Hepatocyte (in vitro differentiated cells): ENCODE measurements around the gene PPM1H. TPM values are rescaled to one million over a fixed set of nuclear protein-coding genes. Genes with fewer than 3 reads are reported as not detected.

Source experiments
- DNase-seq: peaks from one replicate; pipeline ENCODE4 v3.0.0-alpha.2; 2016; ENCODE audit warnings: low spot score
- H2AFZ ChIP-seq: fragments of 200-600 bp; sonication (generic); 2 replicates; pipeline ENCODE4 v1.6.0; 2016; ENCODE audit warnings: antibody characterized with exemption, mild to moderate bottlenecking
- H3K27ac ChIP-seq: fragments of 200-600 bp; sonication (generic); 2 replicates; pipeline ENCODE4 v1.5.1; 2016; ENCODE audit warnings: mild to moderate bottlenecking
- H3K27me3 ChIP-seq: fragments of 200-600 bp; sonication (generic); 2 replicates; pipeline ENCODE4 v1.6.1; 2016
- H3K36me3 ChIP-seq: fragments of 200-600 bp; sonication (generic); replicated peaks from 2 replicates; pipeline ENCODE4 v1.5.1; 2016; ENCODE audit warnings: low read depth; ENCODE audit not compliant: insufficient read depth
- H3K4me1 ChIP-seq: fragments of 200-600 bp; sonication (generic); 2 replicates; pipeline ENCODE4 v1.5.1; 2016; ENCODE audit warnings: mild to moderate bottlenecking, moderate library complexity; ENCODE audit not compliant: insufficient read depth
- H3K4me2 ChIP-seq: fragments of 200-600 bp; sonication (generic); 2 replicates; pipeline ENCODE4 v1.6.0; 2016
- H3K4me3 ChIP-seq: fragments of 200-600 bp; sonication (generic); 2 replicates; pipeline ENCODE4 v1.5.1; 2016; ENCODE audit warnings: mild to moderate bottlenecking
- H3K79me2 ChIP-seq: fragments of 200-600 bp; sonication (generic); 2 replicates; pipeline ENCODE4 v1.6.0; 2017; ENCODE audit warnings: mild to moderate bottlenecking
- H3K9me2 ChIP-seq: fragments of 200-600 bp; sonication (generic); replicated peaks from 2 replicates; pipeline ENCODE4 v1.6.0; 2017; ENCODE audit warnings: mild to moderate bottlenecking; ENCODE audit not compliant: insufficient read depth
- H3K9me3 ChIP-seq: fragments of 200-600 bp; sonication (generic); 2 replicates; pipeline ENCODE4 v1.5.1; 2016; ENCODE audit warnings: low read depth, mild to moderate bottlenecking
- H4K20me1 ChIP-seq: fragments of 200-600 bp; sonication (generic); 2 replicates; pipeline ENCODE4 v1.6.0; 2016; ENCODE audit warnings: mild to moderate bottlenecking; ENCODE audit not compliant: insufficient read depth, poor library complexity, severe bottlenecking
- CTCF ChIP-seq: fragments of 200-600 bp; sonication (generic); IDR thresholded peaks from 2 replicates; pipeline ENCODE4 v1.5.1; 2016; ENCODE audit warnings: antibody characterized with exemption, mild to moderate bottlenecking; ENCODE audit not compliant: poor library complexity
- EZH2 ChIP-seq: fragments of 200-600 bp; sonication (generic); IDR thresholded peaks from 2 replicates; pipeline ENCODE4 v1.6.1; 2016; ENCODE audit warnings: antibody characterized with exemption, mild to moderate bottlenecking, borderline replicate concordance
- EZH2phosphoT487 ChIP-seq: fragments of 200-600 bp; sonication (generic); IDR thresholded peaks from one replicate; pipeline ENCODE4 v1.6.1; 2018; ENCODE audit warnings: antibody characterized with exemption, mild to moderate bottlenecking, low read depth, moderate library complexity; ENCODE audit not compliant: unreplicated experiment, severe bottlenecking
- WGBS: methylation state at CpG from one replicate; pipeline ENCODE4 v1.1.6; 2016; ENCODE audit warnings: low lambda C conversion rate; ENCODE audit errors: missing lambda C conversion rate; 5-methylcytosine and 5-hydroxymethylcytosine counted together
- polyA plus RNA-seq: library from polyadenylated mRNA; unstranded; fragments of >200 nt; fragmentation: Nextera tagmentation; extraction: Ambion mirVana; gene quantifications from 2 replicates; pipeline ENCODE4 v1.2.1, GENCODE V29; 2016
- total RNA-seq: library from RNA; depleted of rRNA; stranded (reverse); fragments of >200 nt; gene quantifications from 2 replicates; pipeline ENCODE4 v1.2.3, GENCODE V29; 2014

Gene PPM1H
- total and polyA plus RNA-seq, 2 experiments from 2014 or later: 9.2 to 21.8 TPM

GRCh38 chr12:62602255-62603060 is 332.5 kb downstream of the PPM1H start:
- no peaks in the 10 kb centered on the region for H3K9me3 ChIP-seq
- peak overlapping the region; percentile 83 for H3K4me2 ChIP-seq
- H3K36me3 ChIP-seq: no peaks in the 10 kb centered on the region
- under 1% methylated on average over 65 of the region's 66 CpGs for WGBS
- no peaks in the 10 kb centered on the region for H3K9me2 ChIP-seq
- H3K4me1 ChIP-seq: peaks cover 7% of the 10 kb centered on the region
- H3K79me2 ChIP-seq: peaks cover 39% of the 10 kb centered on the region
- H3K4me3 ChIP-seq: peak overlapping the region; percentile 70
- no peaks in the 10 kb centered on the region for H4K20me1 ChIP-seq
- peak overlapping the region; percentile 100 for H3K27ac ChIP-seq
- DNase-seq: peak; percentile 93
- no peaks in the 10 kb centered on the region for H3K27me3 ChIP-seq
- peak overlapping the region; percentile 74 for H2AFZ ChIP-seq
- TF ChIP-seq EZH2: no peak
- no peak for TF ChIP-seq CTCF
- no peak for TF ChIP-seq EZH2phosphoT487

- peak overlapping the region; percentile 100 for H3K27ac ChIP-seq
These were observed 333.2 kb downstream of the PPM1H start for GRCh38 chr12:62601765-62602164.

GRCh38 chr12:62599854-62600437 is 335.0 kb downstream of the PPM1H start:
- no peak for DNase-seq

More at GRCh38 chr12:62601765-62602164, 333.2 kb downstream of the PPM1H start:
- Histone ChIP-seq H3K4me3 (peak overlapping the region; percentile 70), H3K9me3 (no peaks in the 10 kb centered on the region), H3K79me2 (peaks cover 32% of the 10 kb centered on the region), H3K36me3 (no peaks in the 10 kb centered on the region), H3K4me1 (peaks cover 7% of the 10 kb centered on the region), H3K4me2 (peak overlapping the region; percentile 83), H2AFZ (peak overlapping the region; percentile 74), H3K9me2 (no peaks in the 10 kb centered on the region), H3K27me3 (no peaks in the 10 kb centered on the region), H4K20me1 (no peaks in the 10 kb centered on the region)
- no peak for TF ChIP-seq CTCF
- no peak for TF ChIP-seq EZH2
- no peak for TF ChIP-seq EZH2phosphoT487
- no peak for DNase-seq
- 41% methylated on average over 2 of the region's 2 CpGs for WGBS

GRCh38 chr12:62598846-62599245 is 336.1 kb downstream of the PPM1H start:
- H3K27ac ChIP-seq: no peak overlapping the region

More at GRCh38 chr12:62599854-62600437, 335.0 kb downstream of the PPM1H start:
- no peak for TF ChIP-seq EZH2phosphoT487
- H3K36me3 ChIP-seq: no peaks in the 10 kb centered on the region
- H4K20me1 ChIP-seq: no peaks in the 10 kb centered on the region
- H3K79me2 ChIP-seq: peaks cover 14% of the 10 kb centered on the region
- no peak overlapping the region for H3K4me2 ChIP-seq
- no peaks in the 10 kb centered on the region for H3K9me3 ChIP-seq
- H3K4me1 ChIP-seq: peaks cover 7% of the 10 kb centered on the region
- no peak overlapping the region for H3K27ac ChIP-seq
- no peak overlapping the region for H3K4me3 ChIP-seq
- H2AFZ ChIP-seq: no peak overlapping the region
- no peaks in the 10 kb centered on the region for H3K27me3 ChIP-seq
- WGBS: 88% methylated on average over 5 of the region's 5 CpGs
- no peaks in the 10 kb centered on the region for H3K9me2 ChIP-seq

More at GRCh38 chr12:62598846-62599245, 336.1 kb downstream of the PPM1H start:
- no peak overlapping the region for H3K4me2 ChIP-seq
- DNase-seq: no peak
- H3K79me2 ChIP-seq: peaks cover 3% of the 10 kb centered on the region
- peaks cover 7% of the 10 kb centered on the region for H3K4me1 ChIP-seq
- no peaks in the 10 kb centered on the region for H3K36me3 ChIP-seq
- H3K9me2 ChIP-seq: no peaks in the 10 kb centered on the region
- no peaks in the 10 kb centered on the region for H4K20me1 ChIP-seq
- H3K27me3 ChIP-seq: no peaks in the 10 kb centered on the region
- H3K9me3 ChIP-seq: no peaks in the 10 kb centered on the region
- 62% methylated on average over 3 of the region's 3 CpGs for WGBS
- TF ChIP-seq EZH2phosphoT487 (no peak), EZH2 (no peak), CTCF (no peak)
- H2AFZ ChIP-seq: no peak overlapping the region
- H3K4me3 ChIP-seq: no peak overlapping the region
